ENCODE results near the gene CTNNBIP1.
A peak's percentile ranks its signal among the peaks of the same experiment; 100 is the strongest.
"Not testable (repeated sequence)": the region's sequence is repeated elsewhere in the genome, so short reads cannot be mapped to it uniquely, and the experiment has no call there.

The CTNNBIP1 gene, protein sequence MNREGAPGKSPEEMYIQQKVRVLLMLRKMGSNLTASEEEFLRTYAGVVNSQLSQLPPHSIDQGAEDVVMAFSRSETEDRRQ

DNA sequence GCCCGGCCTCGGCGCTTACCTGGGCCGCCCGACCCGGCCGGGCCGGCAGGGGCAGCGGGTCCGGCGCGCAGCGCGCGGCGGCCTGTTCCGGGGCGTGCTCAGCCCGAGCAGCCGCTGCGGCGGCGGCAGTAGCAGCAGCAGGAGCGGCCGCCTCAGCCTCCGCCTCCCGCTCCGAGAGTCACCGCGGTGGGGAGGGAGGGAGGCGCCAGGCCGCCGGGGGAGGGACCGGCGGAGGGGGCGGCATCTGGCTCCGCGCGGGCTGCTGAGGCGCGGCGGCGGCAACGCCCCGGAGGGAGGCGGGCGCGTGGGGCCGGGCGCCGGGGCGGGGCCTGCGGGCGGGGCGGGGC lies at the start of gene CTNNBIP1:
Gene CTNNBIP1 (minus strand): TSS at position 194 of the 347 bp plus-strand sequence. CDS start 38,205 bp downstream, outside the sequence.
- no peak for DNase-seq

DNA sequence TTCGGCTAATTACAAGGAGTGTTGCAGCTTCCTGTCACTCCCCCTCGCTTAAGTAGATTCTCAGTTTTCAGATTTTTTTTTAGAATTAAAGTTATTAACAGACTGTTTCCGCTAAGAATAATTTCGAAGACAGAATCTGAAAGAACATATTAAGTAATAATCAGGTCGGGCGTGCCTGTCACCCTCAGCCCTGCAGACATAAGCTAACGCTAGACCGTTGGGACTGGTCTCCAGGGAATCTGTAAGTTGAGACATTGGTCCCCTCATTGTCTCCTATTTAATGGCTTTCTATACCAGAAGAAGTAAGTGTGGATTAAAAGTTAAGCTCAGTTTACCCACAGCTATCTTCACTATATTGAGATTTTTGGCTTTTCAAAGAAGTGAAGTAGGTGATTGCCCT lies 47.7 kb upstream of the CTNNBIP1 start:
- DNase-seq, result no peak

DNA sequence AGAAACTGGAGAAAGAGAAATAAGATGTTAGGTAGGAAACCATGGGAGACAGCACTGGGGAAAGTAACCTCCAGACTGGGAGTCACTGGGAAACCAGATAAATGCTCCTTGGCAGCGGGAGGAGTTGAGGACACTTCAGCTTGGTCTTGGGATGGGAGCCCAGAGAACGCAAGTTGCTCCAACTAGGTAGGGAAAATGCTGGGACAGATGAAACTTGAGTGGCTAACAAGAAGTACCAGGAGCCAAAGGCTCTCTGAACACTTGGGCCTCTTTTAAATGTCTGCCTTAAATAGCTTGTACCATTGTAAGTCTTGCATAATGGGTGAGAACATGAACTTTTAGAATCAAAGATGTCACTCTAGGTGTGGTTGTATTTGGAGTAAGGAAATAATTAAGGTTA lies 36.2 kb upstream of the CTNNBIP1 start:
- no peak for DNase-seq

DNA sequence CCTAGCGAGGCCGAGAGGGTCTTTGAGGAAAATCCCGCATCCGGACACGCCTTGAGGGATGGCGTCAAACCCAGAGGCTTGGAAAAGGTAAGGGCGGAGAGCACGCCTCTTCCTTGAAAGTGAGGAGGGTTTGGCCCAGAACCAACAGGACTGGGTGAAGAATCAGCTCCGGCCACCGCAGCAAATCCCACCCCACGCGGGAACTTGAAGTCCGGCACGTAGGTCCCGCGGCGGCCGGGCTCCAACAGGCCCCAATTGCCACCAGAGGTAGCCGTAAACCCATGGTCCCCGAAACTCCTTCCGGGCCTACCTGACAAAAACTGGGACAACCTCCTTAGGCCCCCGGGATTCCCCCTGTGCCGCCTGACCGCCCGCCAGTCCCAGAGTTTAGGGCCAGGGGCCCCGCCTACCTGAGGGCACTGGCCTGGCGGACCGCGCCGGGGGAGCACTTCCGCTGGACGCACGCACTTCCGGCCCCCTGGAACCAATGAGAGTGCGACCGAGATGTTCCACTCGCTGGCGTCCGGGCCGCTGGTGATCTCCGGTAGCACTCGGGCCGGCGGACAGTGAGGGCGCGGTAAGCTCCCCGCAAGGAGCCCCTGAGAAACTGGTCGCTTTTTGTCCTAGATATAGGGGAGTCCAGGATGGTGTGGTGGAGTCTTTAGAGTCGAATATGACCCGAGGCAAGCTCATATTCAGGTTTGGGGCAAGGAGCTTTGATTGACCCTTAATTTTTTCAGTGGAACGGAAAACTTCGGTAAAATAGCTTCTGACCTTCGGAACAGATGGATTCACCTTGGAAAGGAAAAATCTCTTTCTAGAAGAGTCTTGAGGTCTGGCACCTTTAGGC lies 33.1 kb upstream of the CTNNBIP1 start, which contains the start of the genes LZIC and NMNAT1:
Gene LZIC (minus strand): TSS at position 453 of the 850 bp plus-strand sequence. CDS start 6,772 bp downstream, outside the sequence.
Gene NMNAT1 (plus strand): TSS at position 537 of the 850 bp plus-strand sequence. CDS start 28,599 bp downstream, outside the sequence.
- DNase-seq, result peak; percentile 27 to 90

DNA sequence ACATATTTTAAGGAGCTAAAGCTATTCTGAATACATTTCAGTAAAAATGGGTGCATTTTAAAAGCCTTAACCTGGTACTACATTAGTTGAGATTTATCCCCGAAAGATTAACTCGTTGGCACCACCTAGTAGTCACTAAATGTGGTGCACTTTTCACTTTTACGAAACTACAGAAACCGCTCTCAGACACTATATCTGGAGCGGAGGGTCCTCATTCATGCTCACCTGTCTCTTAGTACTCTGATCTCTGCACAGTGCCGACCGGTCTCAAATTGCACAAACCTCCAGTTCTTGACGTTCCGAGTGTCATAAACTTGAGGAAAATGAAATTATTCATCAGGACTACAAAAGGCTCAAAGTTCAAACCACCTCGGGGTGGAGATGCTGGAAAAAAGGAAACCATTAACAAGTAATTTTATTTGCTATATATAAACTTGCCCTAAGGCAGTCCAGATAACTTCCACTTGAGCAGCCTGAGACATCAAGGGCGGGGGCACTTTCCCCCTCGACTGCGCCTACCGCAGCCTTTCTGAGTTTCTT lies 32.4 kb upstream of the CTNNBIP1 start:
- DNase-seq, result peak; percentile 27 to 47

DNA sequence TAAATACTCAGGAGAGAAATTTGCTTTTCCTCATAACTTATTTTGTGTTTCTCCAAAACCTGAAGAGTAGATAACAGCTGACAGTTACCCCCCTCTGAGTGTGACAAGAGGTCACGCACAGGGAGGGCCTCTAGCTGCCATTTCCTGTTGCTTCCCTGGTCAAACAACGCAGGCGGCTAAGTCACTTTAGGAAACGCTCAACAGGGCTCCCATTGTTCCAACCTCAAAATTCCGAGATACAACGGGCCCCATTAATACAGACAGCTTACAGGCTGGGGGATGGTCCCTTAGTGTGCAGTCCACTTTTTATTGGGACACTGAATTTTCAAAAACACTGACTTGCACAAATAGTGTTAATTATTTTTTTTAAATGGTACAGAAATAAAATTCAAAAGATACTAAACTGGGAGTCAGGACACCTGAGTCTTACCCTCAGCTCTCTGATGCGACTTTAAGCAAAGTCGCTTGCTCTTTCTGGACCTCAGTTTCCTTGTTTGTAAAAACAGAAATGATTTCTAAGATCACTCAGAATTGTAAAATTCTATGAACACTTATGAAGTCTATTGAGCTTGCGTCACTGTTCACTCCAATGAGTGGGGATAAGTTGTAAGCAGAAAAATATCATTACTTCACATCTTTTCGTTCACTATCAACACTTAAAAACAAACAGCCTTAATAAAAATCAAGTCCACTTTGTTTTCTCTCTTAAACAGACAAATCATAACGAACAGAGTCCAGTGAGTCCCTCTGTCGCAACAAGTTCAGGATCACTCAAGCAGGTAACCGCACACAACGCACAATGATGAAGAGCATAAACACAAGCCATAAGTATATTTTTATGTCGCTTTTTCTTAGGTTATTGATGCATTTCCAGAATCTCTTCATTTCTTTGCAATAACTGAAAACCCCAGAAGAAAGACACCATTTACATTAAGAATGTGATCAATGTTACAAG lies 19.6 kb upstream of the CTNNBIP1 start:
- no peak for DNase-seq

DNA sequence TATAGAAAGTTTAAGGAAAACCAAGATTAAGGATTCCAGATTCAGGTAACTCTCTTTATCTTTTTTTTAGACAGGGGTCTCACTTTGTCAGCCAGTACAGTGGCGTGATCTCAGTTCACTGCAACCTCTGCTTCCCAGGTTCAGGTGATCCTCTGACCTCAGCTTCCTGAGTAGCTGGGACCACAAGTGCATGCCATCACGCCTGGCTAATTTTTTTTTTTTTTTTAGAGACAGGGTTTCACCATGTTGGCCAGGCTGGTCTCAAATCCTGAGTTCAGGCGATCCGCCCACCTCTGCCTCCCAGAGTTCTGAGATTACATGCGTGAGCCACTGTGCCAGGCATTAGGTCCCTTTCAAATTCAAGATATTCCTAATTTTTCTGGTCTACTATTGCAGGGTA lies 17.2 kb upstream of the CTNNBIP1 start:
- no peak for DNase-seq

DNA sequence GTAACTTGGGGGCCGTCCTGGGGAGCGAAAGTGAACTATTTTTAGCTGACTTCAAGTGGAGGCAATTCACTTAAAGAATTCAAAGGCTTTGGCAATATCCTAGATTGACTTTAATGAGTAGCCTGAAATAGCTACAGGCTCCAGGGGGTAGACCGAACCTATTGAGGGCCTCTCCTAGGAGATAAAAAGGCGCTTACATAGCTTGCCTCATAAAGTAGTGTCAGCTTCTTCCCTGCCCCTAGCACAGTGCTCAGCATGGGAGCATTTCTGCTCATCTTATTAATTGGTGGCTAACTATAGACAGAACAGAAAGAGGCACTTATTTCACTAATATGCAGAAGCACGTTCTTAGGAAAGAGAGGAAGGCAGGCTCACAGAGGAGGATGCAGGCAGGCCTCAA lies 12.3 kb upstream of the CTNNBIP1 start:
- DNase-seq, result no peak

DNA sequence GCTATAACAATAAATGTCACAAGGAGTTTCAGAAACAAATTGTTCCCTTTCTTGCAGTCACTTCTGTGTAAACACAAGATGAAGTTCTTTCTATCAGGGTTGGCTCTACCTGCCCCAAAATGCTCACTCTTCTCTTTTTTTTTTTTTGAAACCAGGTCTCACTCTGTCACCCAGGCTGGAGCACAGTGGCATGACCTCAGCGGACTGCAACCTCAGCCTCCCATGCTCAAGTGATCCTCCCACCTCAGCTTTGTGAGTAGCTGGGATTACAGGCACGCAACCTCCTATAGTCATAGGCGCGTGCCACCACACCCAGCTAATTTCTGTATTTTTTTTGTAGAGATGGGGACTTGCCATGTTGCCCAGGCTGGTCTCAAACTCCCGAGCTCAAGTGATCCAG lies 10.5 kb upstream of the CTNNBIP1 start:
- no peak for DNase-seq

DNA sequence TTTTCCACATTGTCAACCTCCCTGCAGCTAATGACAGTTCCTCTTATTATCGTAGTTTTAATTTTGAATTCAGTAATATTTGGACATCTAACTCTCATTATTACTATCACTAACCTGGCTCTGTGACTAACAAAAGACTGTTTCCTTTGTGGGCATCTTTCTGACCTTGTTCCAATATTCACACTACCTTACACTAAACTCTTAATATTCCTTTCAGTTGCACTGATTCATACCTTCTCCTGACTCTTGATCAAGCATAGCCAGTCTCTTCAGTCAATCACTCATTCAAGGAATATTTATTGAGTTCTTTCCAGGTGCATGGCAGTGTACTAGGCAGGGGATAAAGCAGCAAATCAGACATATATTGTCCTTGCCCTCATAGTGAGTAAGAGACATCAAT lies 7.8 kb upstream of the CTNNBIP1 start:
- DNase-seq, result no peak

DNA sequence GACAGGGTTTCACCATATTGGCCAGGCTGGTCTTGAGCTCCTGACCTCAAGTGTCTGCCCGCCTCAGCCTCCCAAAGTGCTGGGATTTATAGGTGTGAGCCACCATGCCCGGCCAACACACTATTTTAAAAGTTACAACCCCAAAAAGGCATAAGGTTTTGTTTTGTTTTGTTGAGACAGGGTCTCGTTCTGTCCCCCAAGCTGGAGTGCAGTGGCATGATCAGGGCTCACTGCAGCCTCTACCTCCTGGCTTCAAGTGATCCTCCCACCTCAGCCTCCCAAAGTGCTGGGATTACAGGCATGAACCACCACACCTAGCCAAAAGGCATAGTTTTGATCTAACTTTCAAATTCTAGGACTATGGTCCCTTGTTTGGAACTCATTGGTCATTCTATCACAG lies 7.4 kb upstream of the CTNNBIP1 start:
- DNase-seq, result not testable (repeated sequence)

DNA sequence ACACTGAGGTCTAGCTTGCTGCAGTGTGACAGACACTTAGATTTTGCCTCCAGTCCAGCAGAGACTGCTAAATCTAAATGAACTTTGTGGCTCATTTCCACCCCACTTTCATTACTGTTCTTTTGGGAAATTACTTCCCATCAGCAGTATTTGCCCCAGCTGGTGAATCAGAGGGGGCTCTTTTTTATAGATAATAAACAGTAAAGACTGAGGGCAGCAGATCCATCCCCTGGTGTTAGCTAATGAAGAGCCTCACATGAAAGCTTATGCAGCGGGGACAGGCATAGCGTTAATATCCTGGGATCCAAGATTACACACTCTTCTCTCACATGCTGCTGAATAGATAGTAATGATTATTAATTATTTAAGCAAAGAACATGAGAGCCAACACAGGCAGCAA lies 6.4 kb upstream of the CTNNBIP1 start:
- DNase-seq, result no peak

DNA sequence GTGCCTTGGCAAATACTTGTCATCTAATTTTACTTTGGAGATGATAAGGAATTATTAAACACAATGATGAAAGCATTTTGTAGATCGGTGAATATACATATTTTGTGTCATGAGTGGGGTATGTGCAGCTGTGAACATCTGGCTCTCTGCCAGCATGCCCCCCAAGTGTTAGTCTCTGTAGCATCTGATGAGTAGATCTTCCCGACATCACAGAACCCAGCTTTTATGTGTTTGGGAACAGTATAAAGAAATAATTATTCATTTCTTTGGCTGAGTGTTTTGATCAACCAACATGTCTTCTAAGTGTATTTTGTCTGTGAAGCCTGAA lies 4.5 kb upstream of the CTNNBIP1 start:
- no peak for DNase-seq

DNA sequence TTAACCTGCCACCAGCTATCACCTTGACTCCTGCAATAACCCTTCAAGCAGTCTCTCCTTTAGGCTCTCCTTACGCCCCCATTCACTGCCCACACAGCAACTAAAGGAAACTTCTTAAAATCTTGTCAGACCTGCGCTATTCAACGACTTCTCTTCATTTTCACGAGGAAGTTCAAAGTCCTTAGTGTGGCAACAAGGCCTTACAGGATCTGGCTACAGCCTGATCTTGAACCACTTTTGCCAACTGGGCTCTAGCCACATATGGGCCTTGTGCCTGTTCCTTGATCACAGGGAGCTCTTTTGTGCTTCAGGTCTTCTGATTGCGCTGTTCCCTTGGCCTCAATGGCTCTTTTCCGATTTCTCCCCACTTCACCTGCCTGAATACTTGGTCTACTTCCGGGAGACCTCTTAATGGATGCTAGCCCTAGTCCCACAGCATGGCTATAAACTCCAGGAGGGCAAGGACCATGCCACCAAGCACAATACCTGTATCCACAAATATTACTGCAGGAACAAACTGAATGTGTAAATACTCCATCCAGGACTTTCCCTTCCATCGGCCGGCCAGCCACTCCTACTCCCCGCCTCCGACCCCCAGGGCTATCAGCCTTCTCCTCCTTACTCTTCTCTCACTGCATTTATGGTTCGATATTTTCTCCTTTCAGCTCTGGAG lies 2.3 kb upstream of the CTNNBIP1 start:
- no peak for DNase-seq

DNA sequence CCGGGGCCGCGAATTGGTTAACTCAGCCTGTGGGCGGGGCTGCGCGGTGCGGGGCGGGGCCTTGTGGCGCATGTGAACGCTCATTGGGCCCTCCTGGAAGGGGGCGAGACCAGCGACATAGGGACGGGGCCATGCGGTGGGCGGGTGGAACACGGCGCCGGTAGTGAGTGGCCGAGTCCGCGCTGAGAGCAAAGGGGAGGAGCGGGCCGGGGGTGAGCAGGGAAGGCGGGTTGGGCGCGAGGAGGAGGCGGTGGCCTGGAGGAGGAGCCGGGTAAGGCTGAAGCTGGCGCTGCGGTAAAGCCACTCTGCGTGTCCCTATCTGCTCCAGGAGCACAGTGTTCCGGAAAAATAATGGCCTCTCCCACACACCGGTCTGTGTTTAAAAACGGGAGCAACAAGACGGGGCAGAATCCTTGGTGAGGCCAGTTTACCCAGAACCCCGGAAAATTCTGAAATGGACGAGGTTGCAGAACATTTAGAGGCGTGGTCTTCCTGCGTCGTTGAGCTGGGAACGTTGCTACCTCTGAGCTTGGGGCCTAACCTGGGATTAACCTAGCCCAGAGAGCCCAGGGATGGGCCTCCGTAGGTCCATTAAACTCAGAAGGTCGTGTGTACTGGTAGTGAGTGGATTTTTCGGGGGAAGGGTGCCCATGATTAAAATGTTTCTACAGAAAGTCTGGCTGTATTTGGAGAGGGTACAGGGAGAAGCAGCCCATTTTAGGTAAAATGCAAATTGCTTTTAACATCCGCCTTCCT lies 532 bp upstream of the CTNNBIP1 start:
- DNase-seq, result peak; percentile 94 to 98

DNA sequence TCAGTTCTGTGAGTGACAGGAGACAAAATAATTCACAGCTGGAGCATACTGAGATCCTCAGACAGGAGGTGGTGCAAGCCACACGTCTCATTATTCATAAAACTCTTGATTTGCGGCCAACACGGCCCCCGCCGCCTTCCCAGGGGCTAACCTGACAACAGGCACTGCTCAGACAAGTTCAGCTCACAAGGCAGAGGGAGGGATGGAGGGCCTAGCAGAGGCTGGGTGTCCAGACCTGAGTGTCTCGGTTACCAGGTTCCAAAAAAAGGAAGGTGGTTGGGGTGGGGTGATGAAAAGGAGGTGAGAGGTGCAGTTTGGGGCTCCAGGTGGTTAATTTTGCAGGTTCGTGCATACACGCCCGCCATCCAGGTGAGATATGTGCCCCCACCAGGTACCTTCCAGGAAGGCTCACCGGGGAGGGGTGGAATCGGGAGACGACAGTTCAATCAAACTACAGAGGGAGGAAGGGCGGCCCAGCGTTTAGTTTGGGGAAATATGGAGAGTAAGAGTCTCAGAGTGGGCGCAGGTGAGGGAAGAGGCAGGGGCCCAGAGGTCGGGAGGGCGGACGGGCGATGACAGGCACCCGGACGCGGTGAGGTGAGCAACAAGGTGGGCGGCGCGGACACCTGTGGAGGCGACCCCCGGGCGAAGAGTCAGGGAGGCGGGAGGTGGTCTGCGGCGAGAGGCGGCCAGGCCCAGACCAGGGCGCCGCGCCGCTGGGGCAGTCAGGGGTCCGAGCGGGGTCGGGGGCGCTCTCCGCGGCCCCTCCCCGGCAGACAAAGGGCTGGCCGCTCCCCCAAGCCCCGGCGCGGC lies 629 bp downstream of the CTNNBIP1 start:
- DNase-seq, result peak in 1 of 2 experiments; percentile 50

DNA sequence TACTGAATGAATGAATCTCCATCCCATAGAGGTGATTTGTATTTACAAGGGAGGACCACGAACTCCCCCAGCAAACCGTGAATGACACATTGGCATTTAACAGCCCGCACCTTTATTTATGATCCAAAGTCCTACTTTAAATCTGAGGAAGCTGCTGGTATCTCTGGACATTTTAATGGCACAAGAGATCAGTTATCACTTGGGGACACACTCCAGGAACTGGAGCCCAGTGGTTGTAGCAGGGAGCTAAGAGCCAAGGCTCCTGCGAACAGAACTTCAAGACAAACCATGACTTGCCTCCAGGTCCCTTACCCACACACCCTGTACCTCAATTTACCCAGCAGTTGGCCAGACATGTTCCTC lies 1.2 kb downstream of the CTNNBIP1 start:
- DNase-seq, result no peak

DNA sequence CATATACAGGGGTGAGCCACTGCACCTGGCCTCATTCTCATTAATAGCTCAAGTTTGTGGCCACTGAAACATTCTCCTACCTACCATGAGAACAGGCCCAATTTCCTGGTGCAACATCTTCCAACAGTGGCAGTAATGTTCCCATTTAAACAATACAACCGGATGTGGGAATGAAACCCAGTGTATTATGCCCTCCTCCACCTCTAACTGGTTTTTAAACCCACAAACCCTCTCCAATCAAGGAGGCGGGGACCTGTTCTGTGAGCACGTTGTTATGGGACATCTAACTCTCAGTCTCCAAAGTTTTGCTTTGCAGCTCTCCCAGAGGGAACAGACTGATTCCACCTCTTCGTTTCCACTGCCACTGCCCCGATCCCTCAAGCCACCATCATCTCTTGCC lies 2.6 kb downstream of the CTNNBIP1 start:
- DNase-seq, result no peak

DNA sequence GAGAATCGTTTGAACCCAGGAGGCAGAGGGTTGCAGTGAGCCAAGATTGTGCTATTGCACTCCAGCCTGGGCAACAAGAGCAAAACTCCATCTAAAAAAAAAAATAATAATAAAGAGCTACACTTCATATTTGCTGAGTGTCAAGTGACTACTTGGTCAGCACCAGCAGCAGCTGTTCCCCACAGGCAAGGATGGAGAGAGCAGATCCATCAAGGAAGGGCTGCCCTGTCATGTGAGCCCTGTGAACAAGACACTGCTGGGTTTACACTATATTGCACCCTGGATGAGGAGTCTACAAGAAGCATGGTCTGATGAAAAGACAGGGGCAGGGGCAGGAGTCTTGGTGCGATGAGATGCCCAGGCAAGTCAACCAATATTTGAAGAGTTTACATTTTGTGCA lies 3.6 kb downstream of the CTNNBIP1 start:
- DNase-seq, result no peak

DNA sequence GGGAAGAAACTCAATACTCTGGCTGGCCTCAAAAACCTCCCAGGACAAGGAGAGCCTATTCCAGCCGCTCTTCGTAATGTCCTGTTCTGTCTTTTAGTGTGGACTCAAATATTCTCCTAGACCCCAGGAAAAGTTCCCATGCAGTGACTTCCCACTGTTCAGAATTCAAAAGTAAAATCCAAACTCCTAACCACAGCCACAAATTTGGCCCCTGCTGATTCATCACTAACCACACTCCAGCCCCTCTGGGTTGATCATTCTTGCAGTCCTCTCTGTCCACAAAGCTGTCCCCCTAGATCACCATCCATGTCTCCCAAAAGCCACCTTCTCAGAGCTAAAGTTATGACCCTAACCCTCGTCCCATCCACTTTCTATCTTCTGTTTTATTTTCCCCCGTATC lies 5.1 kb downstream of the CTNNBIP1 start:
- no peak for DNase-seq

DNA sequence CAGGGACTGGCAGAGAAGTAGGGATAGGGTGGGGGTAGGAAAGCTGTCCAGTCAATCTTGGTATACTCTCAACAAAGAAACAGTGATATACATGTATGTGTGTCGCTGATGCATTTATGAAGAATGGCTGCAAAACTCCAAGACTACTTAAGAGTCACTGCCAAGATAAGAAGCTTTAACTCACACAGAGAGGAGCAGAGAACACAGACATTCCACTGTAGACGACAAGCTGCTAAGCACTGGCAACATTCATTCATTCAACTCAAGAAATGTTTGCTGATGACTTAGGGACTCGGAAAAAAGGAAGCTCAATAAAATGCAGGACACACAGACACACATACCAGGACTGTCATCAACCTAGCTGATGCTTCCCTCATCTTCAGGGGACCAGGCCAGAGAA lies 5.5 kb downstream of the CTNNBIP1 start:
- no peak for DNase-seq

Measured in NCI-H526 (cell line).